B cell (primary cell): ENCODE data around the gene PTPN1.

ENCODE experiments used
- CTCF ChIP-seq: fragments of 200-600 bp; IDR thresholded peaks from one replicate; pipeline ENCODE4 v1.8.0; 2022; ENCODE audit warnings: antibody characterized with exemption, mild to moderate bottlenecking
- EZH2 ChIP-seq: IDR thresholded peaks from 2 replicates; pipeline ENCODE4 v1.6.1; 2012; ENCODE audit warnings: borderline replicate concordance, low read depth, mild to moderate bottlenecking, moderate library complexity, low read length; ENCODE audit not compliant: insufficient read depth, poor library complexity, severe bottlenecking

GRCh38 chr20:50567860-50568548, 57.8 kb downstream of the PTPN1 start:
- no peak for TF ChIP-seq CTCF
- TF ChIP-seq EZH2, result no peak
